ENCODE measurements around the gene FRA10AC1. TPM values are rescaled to one million over a fixed set of nuclear protein-coding genes. Genes with fewer than 3 reads are reported as not detected.
A peak's percentile ranks its signal among the peaks of the same experiment; 100 is the strongest.

The FRA10AC1 gene
- total RNA-seq, 1 experiment from 2014 or later: 20.3 TPM

DNA sequence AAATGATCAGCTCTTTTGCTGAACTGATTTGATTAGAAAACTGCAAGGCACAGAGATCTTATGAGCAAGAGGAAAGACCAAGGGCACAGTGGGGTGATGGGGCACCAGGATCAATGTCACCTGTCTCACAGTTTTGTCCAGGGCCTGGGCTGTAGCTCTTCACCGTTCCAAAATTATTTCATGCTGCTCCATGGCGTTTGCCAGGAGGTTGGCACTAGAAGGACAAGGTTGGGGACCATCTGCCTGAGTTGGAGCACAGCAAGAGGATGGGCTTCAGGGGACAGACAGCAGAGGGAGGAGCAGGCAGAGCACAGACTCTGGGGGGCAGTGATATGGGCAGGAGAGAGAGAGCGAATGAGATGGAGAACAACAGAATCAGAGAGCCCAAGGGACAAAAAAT, 17.5 kb upstream of the FRA10AC1 start:
- peaks cover 4% of the 10 kb centered on the region; the same call in 1 of the 2 replicates for H3K27me3 ChIP-seq (ENCODE audit: control insufficient read depth, insufficient read depth, low read length)
- H3K4me1 ChIP-seq (ENCODE audit: control insufficient read depth, insufficient read depth, low read length): no peaks in the 10 kb centered on the region
- in situ Hi-C loops (cut with HindIII; ENCODE audit: low pct_unique_long_range_greater_than_20kb, low sequenced_read_pairs): no loop called here
- POLR2A ChIA-PET: no interaction called here
- CTCF ChIA-PET: no interaction called here
- H3K27ac ChIP-seq (ENCODE audit: low read length): no peak overlapping the region
- no TSS peak for BruUV-seq (replicated peaks)
- H3K36me3 ChIP-seq (ENCODE audit: control insufficient read depth, insufficient read depth, low read length): no peaks in the 10 kb centered on the region
- H3K9me3 ChIP-seq (ENCODE audit: control insufficient read depth, insufficient read depth, low read depth, low read length): no peaks in the 10 kb centered on the region
- DNase-seq (ENCODE audit: low read depth, low spot score): no peak
- no peak overlapping the region for H3K4me3 ChIP-seq (ENCODE audit: low read depth in 2 of 2, low read length in 2 of 2)
- intact Hi-C loops (cut with micrococcal nuclease; ENCODE audit: unreplicated experiment): no loop called here
- no peak for ATAC-seq
- TF ChIP-seq SIN3A (IDR thresholded peaks at IDR 0.05; ENCODE audit: borderline replicate concordance, insufficient read depth, low read depth, low read length): no peak
- TF ChIP-seq, protein P1, sequence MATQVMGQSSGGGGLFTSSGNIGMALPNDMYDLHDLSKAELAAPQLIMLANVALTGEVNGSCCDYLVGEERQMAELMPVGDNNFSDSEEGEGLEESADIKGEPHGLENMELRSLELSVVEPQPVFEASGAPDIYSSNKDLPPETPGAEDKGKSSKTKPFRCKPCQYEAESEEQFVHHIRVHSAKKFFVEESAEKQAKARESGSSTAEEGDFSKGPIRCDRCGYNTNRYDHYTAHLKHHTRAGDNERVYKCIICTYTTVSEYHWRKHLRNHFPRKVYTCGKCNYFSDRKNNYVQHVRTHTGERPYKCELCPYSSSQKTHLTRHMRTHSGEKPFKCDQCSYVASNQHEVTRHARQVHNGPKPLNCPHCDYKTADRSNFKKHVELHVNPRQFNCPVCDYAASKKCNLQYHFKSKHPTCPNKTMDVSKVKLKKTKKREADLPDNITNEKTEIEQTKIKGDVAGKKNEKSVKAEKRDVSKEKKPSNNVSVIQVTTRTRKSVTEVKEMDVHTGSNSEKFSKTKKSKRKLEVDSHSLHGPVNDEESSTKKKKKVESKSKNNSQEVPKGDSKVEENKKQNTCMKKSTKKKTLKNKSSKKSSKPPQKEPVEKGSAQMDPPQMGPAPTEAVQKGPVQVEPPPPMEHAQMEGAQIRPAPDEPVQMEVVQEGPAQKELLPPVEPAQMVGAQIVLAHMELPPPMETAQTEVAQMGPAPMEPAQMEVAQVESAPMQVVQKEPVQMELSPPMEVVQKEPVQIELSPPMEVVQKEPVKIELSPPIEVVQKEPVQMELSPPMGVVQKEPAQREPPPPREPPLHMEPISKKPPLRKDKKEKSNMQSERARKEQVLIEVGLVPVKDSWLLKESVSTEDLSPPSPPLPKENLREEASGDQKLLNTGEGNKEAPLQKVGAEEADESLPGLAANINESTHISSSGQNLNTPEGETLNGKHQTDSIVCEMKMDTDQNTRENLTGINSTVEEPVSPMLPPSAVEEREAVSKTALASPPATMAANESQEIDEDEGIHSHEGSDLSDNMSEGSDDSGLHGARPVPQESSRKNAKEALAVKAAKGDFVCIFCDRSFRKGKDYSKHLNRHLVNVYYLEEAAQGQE (IDR thresholded peaks at IDR 0.05; ENCODE audit: insufficient read depth in 1 of 2, low read depth in 2 of 2, low read length in 1 of 2): no peak
- TF ChIP-seq, protein P2, sequence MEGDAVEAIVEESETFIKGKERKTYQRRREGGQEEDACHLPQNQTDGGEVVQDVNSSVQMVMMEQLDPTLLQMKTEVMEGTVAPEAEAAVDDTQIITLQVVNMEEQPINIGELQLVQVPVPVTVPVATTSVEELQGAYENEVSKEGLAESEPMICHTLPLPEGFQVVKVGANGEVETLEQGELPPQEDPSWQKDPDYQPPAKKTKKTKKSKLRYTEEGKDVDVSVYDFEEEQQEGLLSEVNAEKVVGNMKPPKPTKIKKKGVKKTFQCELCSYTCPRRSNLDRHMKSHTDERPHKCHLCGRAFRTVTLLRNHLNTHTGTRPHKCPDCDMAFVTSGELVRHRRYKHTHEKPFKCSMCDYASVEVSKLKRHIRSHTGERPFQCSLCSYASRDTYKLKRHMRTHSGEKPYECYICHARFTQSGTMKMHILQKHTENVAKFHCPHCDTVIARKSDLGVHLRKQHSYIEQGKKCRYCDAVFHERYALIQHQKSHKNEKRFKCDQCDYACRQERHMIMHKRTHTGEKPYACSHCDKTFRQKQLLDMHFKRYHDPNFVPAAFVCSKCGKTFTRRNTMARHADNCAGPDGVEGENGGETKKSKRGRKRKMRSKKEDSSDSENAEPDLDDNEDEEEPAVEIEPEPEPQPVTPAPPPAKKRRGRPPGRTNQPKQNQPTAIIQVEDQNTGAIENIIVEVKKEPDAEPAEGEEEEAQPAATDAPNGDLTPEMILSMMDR (IDR thresholded peaks at IDR 0.05): no peak
- TF ChIP-seq TCF7L2 (IDR thresholded peaks at IDR 0.05; ENCODE audit: low read depth, low read length): no peak
- no peak for TF ChIP-seq POLR2AphosphoS5 (IDR thresholded peaks at IDR 0.05; ENCODE audit: low read depth, low read length)

DNA sequence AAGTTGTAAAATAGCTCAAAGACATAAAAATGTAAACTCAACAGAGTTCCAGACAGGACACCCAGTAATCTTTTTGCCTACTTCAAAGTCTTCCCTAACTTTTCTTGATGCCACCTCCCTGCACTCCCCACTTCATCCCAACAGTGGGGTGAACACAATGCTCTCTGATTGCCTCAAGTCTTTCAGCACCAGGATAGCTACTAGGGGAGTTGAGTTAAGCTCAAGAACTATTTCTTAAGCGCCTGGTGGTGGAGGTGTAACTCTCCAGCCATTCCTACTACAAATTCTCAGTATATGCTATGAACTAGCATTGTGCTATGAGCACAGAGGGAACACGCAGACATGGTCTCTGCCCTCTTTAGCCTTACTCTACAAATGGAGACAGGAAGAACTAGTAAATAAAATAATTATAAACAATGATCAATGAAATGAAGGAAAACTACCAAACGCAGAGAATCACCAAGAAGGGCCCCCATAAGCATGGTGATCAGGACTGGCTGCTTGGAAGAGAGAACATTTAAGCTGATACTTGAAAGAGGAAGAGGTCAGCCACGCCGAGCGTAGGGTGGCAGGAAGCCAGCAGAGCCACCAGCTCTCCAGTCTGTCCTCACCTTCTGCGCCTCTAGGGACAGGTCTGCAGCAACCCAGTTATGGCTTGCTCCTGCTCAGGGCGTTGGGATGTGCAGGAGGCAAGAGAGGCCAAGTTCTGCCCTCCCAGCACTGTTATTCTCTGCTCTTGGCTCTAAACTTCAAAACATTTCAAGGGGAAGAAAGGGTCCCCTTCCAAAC, 16.7 kb upstream of the FRA10AC1 start:
- CTCF ChIA-PET: no interaction called here
- H3K4me3 ChIP-seq (ENCODE audit: low read depth in 2 of 2, low read length in 2 of 2): no peak overlapping the region
- ATAC-seq (0 out of 2 replicates have a peak, but pooled peaks have one; percentile 56), DNase-seq (ENCODE audit: low read depth, low spot score) (no peak)
- no peaks in the 10 kb centered on the region for H3K36me3 ChIP-seq (ENCODE audit: control insufficient read depth, insufficient read depth, low read length)
- no peak for TF ChIP-seq SIN3A (IDR thresholded peaks at IDR 0.05; ENCODE audit: borderline replicate concordance, insufficient read depth, low read depth, low read length)
- TF ChIP-seq, protein P1 (IDR thresholded peaks at IDR 0.05; ENCODE audit: insufficient read depth in 1 of 2, low read depth in 2 of 2, low read length in 1 of 2): peak in 1 of 2 experiments; percentile 45; a peak in 1 of 4 replicates
- no peak for TF ChIP-seq TCF7L2 (IDR thresholded peaks at IDR 0.05; ENCODE audit: low read depth, low read length)
- no peak for TF ChIP-seq POLR2AphosphoS5 (IDR thresholded peaks at IDR 0.05; ENCODE audit: low read depth, low read length)
- TF ChIP-seq, protein P2 (IDR thresholded peaks at IDR 0.05): no peak
- BruUV-seq (replicated peaks): no TSS peak
- intact Hi-C loops (cut with micrococcal nuclease; ENCODE audit: unreplicated experiment): no loop called here
- in situ Hi-C loops (cut with HindIII; ENCODE audit: low pct_unique_long_range_greater_than_20kb, low sequenced_read_pairs): no loop called here
- POLR2A ChIA-PET: interaction anchor here (0.6 kb wide), 1 partner anchor 87 kb away, joined by 4 read pairs; no protein-coding TSS in a partner anchor
- no peaks in the 10 kb centered on the region for H3K9me3 ChIP-seq (ENCODE audit: control insufficient read depth, insufficient read depth, low read depth, low read length)
- no peak overlapping the region for H3K27ac ChIP-seq (ENCODE audit: low read length)
- no peaks in the 10 kb centered on the region for H3K4me1 ChIP-seq (ENCODE audit: control insufficient read depth, insufficient read depth, low read length)
- H3K27me3 ChIP-seq (ENCODE audit: control insufficient read depth, insufficient read depth, low read length): 0 out of 2 replicates have a peak, but pooled peaks cover 4% of the 10 kb centered on the region

Data from Panc1 (cell line).